HL-60 (cell line): ENCODE data around the gene LRRC3B.
"Not testable (repeated sequence)": the region's sequence is repeated elsewhere in the genome, so short reads cannot be mapped to it uniquely, and the experiment has no call there.

Experiments
- POLR2AphosphoS5 ChIP-seq: IDR thresholded peaks from 2 replicates; pipeline ENCODE4 v1.6.1; 2012; ENCODE audit warnings: low read depth
- SPI1 ChIP-seq: IDR thresholded peaks from 2 replicates; pipeline ENCODE4 v1.6.1; 2012; ENCODE audit warnings: low read depth, mild to moderate bottlenecking, borderline replicate concordance
- TF ChIP-seq, protein P1 (sequence below): IDR thresholded peaks from one replicate; pipeline ENCODE4 v1.5.1; 2011; ENCODE audit warnings: low read length, control low read depth, inconsistent platforms; ENCODE audit not compliant: insufficient read depth
- TF ChIP-seq, protein P2 (sequence below): IDR thresholded peaks from 2 replicates; pipeline ENCODE4 v1.6.1; 2012; ENCODE audit warnings: low read depth; ENCODE audit not compliant: insufficient replicate concordance

DNA sequence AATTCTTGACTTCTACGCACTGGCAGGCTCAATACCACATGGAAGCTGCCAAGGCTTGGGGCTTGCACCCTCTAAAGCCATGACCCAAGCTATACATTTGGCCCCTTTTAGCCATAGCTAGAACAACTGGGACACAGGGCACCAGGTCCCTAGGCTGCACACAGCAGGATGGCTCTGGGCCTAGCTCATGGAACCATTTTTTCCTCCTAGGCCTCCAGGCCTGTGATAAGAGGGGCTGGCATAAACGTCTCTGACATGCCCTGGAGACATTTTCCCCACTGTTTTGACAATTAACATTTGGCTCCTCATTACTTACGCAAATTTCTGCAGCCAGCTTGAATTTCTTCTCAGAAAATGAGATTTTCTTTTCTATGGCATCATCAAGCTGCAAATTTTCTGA is 18.8 kb upstream of the LRRC3B start:
- TF ChIP-seq, protein P1, sequence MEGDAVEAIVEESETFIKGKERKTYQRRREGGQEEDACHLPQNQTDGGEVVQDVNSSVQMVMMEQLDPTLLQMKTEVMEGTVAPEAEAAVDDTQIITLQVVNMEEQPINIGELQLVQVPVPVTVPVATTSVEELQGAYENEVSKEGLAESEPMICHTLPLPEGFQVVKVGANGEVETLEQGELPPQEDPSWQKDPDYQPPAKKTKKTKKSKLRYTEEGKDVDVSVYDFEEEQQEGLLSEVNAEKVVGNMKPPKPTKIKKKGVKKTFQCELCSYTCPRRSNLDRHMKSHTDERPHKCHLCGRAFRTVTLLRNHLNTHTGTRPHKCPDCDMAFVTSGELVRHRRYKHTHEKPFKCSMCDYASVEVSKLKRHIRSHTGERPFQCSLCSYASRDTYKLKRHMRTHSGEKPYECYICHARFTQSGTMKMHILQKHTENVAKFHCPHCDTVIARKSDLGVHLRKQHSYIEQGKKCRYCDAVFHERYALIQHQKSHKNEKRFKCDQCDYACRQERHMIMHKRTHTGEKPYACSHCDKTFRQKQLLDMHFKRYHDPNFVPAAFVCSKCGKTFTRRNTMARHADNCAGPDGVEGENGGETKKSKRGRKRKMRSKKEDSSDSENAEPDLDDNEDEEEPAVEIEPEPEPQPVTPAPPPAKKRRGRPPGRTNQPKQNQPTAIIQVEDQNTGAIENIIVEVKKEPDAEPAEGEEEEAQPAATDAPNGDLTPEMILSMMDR: not testable (repeated sequence)
- TF ChIP-seq POLR2AphosphoS5, SPI1: not testable (repeated sequence)
- TF ChIP-seq, protein P2, sequence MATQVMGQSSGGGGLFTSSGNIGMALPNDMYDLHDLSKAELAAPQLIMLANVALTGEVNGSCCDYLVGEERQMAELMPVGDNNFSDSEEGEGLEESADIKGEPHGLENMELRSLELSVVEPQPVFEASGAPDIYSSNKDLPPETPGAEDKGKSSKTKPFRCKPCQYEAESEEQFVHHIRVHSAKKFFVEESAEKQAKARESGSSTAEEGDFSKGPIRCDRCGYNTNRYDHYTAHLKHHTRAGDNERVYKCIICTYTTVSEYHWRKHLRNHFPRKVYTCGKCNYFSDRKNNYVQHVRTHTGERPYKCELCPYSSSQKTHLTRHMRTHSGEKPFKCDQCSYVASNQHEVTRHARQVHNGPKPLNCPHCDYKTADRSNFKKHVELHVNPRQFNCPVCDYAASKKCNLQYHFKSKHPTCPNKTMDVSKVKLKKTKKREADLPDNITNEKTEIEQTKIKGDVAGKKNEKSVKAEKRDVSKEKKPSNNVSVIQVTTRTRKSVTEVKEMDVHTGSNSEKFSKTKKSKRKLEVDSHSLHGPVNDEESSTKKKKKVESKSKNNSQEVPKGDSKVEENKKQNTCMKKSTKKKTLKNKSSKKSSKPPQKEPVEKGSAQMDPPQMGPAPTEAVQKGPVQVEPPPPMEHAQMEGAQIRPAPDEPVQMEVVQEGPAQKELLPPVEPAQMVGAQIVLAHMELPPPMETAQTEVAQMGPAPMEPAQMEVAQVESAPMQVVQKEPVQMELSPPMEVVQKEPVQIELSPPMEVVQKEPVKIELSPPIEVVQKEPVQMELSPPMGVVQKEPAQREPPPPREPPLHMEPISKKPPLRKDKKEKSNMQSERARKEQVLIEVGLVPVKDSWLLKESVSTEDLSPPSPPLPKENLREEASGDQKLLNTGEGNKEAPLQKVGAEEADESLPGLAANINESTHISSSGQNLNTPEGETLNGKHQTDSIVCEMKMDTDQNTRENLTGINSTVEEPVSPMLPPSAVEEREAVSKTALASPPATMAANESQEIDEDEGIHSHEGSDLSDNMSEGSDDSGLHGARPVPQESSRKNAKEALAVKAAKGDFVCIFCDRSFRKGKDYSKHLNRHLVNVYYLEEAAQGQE: not testable (repeated sequence)
